WTC11 (cell line): ENCODE measurements around the gene DCAF4L1. TPM values are rescaled to one million over a fixed set of nuclear protein-coding genes. Genes with fewer than 3 reads are reported as not detected.
A peak's percentile ranks its signal among the peaks of the same experiment; 100 is the strongest.

Experiments used
- AR ChIP-seq: fragments of 250-450 bp; sonication (Bioruptor Pico); IDR thresholded peaks from 2 replicates; pipeline ENCODE4 v1.9.0; 2021; ENCODE audit warnings: mild to moderate bottlenecking
- CBFB ChIP-seq: sonication (generic); formaldehyde crosslinking; IDR thresholded peaks from 2 replicates; pipeline ENCODE4 v1.8.1; 2022; ENCODE audit warnings: mild to moderate bottlenecking, low read depth, missing genetic modification reagents
- CDX4 ChIP-seq: fragments of 250-450 bp; sonication (Bioruptor Pico); IDR thresholded peaks from 2 replicates; pipeline ENCODE4 v1.9.0; 2021; ENCODE audit warnings: moderate library complexity, mild to moderate bottlenecking, inconsistent platforms, borderline replicate concordance
- CREB1 ChIP-seq: sonication (generic); formaldehyde crosslinking; IDR thresholded peaks from 2 replicates; pipeline ENCODE4 v1.8.0; 2023; ENCODE audit warnings: mild to moderate bottlenecking, missing genetic modification reagents
- ELF4 ChIP-seq: sonication (generic); formaldehyde crosslinking; IDR thresholded peaks from 2 replicates; pipeline ENCODE4 v1.8.1; 2022; ENCODE audit warnings: low read depth, mild to moderate bottlenecking, moderate library complexity, missing genetic modification reagents
- GABPB1 ChIP-seq: sonication (generic); formaldehyde crosslinking; IDR thresholded peaks from 2 replicates; pipeline ENCODE4 v1.8.1; 2023; ENCODE audit warnings: mild to moderate bottlenecking, missing genetic modification reagents
- GRHL2 ChIP-seq: fragments of 250-450 bp; sonication (Bioruptor Pico); IDR thresholded peaks from 2 replicates; pipeline ENCODE4 v1.8.0; 2022; ENCODE audit warnings: mild to moderate bottlenecking, moderate library complexity; ENCODE audit not compliant: insufficient replicate concordance, severe bottlenecking
- GTF2I ChIP-seq: fragments of 250-450 bp; sonication (Bioruptor Pico); conservative IDR thresholded peaks from 2 replicates; pipeline ENCODE4 v1.4.0; 2021; ENCODE audit warnings: mild to moderate bottlenecking
- MLX ChIP-seq: sonication (generic); formaldehyde crosslinking; IDR thresholded peaks from 2 replicates; pipeline ENCODE4 v1.8.1; 2023; ENCODE audit warnings: mild to moderate bottlenecking, missing genetic modification reagents, moderate library complexity
- MXD4 ChIP-seq: fragments of 250-450 bp; sonication (Bioruptor Pico); IDR thresholded peaks from 2 replicates; pipeline ENCODE4 v1.8.0; 2021; ENCODE audit warnings: mild to moderate bottlenecking, moderate library complexity, borderline replicate concordance
- NFYB ChIP-seq: sonication (generic); formaldehyde crosslinking; conservative IDR thresholded peaks from 2 replicates; pipeline ENCODE4 v1.8.0; 2022; ENCODE audit warnings: low read depth, missing genetic modification reagents
- NR3C1 ChIP-seq: sonication (generic); formaldehyde crosslinking; conservative IDR thresholded peaks from 2 replicates; pipeline ENCODE4 v1.8.1; 2023; ENCODE audit warnings: low read depth, mild to moderate bottlenecking, missing genetic modification reagents
- RELA ChIP-seq: sonication (generic); formaldehyde crosslinking; IDR thresholded peaks from 2 replicates; pipeline ENCODE4 v1.8.1; 2022; ENCODE audit warnings: missing genetic modification reagents, mild to moderate bottlenecking, borderline replicate concordance
- TCF7 ChIP-seq: sonication (generic); formaldehyde crosslinking; IDR thresholded peaks from 2 replicates; pipeline ENCODE4 v1.8.0; 2022; ENCODE audit warnings: mild to moderate bottlenecking, low read depth, missing genetic modification reagents, moderate library complexity
- TEAD1 ChIP-seq: sonication (generic); formaldehyde crosslinking; IDR thresholded peaks from 2 replicates; pipeline ENCODE4 v1.8.0; 2022; ENCODE audit warnings: mild to moderate bottlenecking, missing genetic modification reagents
- ZBTB21 ChIP-seq: sonication (generic); formaldehyde crosslinking; IDR thresholded peaks from 2 replicates; pipeline ENCODE4 v1.8.1; 2023; ENCODE audit warnings: mild to moderate bottlenecking, missing genetic modification reagents, borderline replicate concordance
- ZNF138 ChIP-seq: sonication (generic); formaldehyde crosslinking; conservative IDR thresholded peaks from 2 replicates; pipeline ENCODE4 v1.8.1; 2022; ENCODE audit warnings: mild to moderate bottlenecking, moderate library complexity, missing genetic modification reagents
- ZNF219 ChIP-seq: sonication (generic); formaldehyde crosslinking; IDR thresholded peaks from 2 replicates; pipeline ENCODE4 v1.8.0; 2023; ENCODE audit warnings: missing genetic modification reagents, mild to moderate bottlenecking, borderline replicate concordance
- ZNF317 ChIP-seq: sonication (generic); formaldehyde crosslinking; IDR thresholded peaks from 2 replicates; pipeline ENCODE4 v1.8.1; 2023; ENCODE audit warnings: low read depth, mild to moderate bottlenecking, moderate library complexity, missing genetic modification reagents, borderline replicate concordance
- ZNF423 ChIP-seq: fragments of 250-450 bp; sonication (Bioruptor Pico); IDR thresholded peaks from 2 replicates; pipeline ENCODE4 v2.1.2; 2022; ENCODE audit warnings: mild to moderate bottlenecking, moderate library complexity
- total RNA-seq: library from RNA; stranded (reverse); gene quantifications from 3 replicates; pipeline ENCODE4 v1.2.3, GENCODE V29; 2021
- TF ChIP-seq, protein P1 (sequence below): fragments of 250-450 bp; sonication (Bioruptor Pico); IDR thresholded peaks from 2 replicates; pipeline ENCODE4 v1.9.0; 2021; ENCODE audit warnings: mild to moderate bottlenecking, borderline replicate concordance
- TF ChIP-seq, protein P2 (sequence below): sonication (generic); formaldehyde crosslinking; IDR thresholded peaks from 2 replicates; pipeline ENCODE4 v1.8.0; 2022; ENCODE audit warnings: mild to moderate bottlenecking, missing genetic modification reagents
- TF ChIP-seq, protein P3 (sequence below): sonication (generic); formaldehyde crosslinking; IDR thresholded peaks from 2 replicates; pipeline ENCODE4 v1.8.1; 2022; ENCODE audit warnings: missing genetic modification reagents, borderline replicate concordance
- TF ChIP-seq, protein P4 (sequence below): sonication (generic); formaldehyde crosslinking; conservative IDR thresholded peaks from 2 replicates; pipeline ENCODE4 v1.8.1; 2022; ENCODE audit warnings: mild to moderate bottlenecking, missing genetic modification reagents
- TF ChIP-seq, protein P5 (sequence below): fragments of 250-450 bp; sonication (Bioruptor Pico); IDR thresholded peaks from 2 replicates; pipeline ENCODE4 v1.9.0; 2021; ENCODE audit warnings: mild to moderate bottlenecking

Gene DCAF4L1
- total RNA-seq, 1 experiment from 2014 or later, result 0.31 TPM

DNA sequence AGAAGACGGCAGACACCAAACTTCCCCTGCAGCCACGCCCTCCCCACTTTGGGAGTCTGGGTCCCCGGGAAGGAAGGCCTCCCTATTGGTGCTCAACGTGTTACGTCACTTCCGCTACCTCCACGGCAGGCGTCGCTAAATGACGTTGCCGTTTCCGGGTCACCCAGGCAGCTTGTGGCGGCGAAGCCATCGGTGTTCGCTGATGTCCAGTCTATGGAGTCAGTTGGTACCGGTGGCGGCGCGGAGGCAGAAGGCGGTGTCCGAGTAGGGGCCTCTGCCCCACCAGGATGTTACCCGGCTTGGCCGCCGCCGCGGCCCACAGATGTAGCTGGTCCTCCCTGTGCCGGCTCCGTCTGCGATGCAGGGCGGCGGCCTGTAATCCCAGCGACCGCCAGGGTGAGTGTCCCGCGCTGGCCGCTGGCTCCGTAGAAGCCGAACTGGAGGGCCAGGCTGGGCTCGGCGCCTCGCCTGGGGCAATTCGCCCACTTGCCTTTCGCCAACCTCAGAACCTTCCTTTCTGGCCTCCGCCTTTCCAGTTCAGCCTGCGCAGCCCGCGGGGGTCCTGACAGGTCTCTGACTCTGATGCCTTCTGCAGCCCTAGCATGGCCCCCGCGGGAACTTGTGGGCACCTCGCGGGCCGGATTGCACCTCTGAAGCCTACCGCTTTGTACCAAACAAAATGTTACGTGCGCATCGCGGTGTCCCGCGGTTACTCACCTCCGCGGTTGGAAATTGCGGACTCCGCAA, 9.0 kb downstream of the DCAF4L1 start, which contains the start of gene SLC30A9 (continued):
- TF ChIP-seq, protein P1, sequence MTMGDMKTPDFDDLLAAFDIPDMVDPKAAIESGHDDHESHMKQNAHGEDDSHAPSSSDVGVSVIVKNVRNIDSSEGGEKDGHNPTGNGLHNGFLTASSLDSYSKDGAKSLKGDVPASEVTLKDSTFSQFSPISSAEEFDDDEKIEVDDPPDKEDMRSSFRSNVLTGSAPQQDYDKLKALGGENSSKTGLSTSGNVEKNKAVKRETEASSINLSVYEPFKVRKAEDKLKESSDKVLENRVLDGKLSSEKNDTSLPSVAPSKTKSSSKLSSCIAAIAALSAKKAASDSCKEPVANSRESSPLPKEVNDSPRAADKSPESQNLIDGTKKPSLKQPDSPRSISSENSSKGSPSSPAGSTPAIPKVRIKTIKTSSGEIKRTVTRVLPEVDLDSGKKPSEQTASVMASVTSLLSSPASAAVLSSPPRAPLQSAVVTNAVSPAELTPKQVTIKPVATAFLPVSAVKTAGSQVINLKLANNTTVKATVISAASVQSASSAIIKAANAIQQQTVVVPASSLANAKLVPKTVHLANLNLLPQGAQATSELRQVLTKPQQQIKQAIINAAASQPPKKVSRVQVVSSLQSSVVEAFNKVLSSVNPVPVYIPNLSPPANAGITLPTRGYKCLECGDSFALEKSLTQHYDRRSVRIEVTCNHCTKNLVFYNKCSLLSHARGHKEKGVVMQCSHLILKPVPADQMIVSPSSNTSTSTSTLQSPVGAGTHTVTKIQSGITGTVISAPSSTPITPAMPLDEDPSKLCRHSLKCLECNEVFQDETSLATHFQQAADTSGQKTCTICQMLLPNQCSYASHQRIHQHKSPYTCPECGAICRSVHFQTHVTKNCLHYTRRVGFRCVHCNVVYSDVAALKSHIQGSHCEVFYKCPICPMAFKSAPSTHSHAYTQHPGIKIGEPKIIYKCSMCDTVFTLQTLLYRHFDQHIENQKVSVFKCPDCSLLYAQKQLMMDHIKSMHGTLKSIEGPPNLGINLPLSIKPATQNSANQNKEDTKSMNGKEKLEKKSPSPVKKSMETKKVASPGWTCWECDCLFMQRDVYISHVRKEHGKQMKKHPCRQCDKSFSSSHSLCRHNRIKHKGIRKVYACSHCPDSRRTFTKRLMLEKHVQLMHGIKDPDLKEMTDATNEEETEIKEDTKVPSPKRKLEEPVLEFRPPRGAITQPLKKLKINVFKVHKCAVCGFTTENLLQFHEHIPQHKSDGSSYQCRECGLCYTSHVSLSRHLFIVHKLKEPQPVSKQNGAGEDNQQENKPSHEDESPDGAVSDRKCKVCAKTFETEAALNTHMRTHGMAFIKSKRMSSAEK (CRISPR knock-in tag), result no peak
- TF ChIP-seq RELA, result no peak
- peak; percentile 69; the same call in 1 of the 2 replicates for TF ChIP-seq CREB1
- TF ChIP-seq AR (CRISPR knock-in tag), result no peak
- TF ChIP-seq MXD4 (CRISPR knock-in tag), result no peak
- TF ChIP-seq, protein P2, sequence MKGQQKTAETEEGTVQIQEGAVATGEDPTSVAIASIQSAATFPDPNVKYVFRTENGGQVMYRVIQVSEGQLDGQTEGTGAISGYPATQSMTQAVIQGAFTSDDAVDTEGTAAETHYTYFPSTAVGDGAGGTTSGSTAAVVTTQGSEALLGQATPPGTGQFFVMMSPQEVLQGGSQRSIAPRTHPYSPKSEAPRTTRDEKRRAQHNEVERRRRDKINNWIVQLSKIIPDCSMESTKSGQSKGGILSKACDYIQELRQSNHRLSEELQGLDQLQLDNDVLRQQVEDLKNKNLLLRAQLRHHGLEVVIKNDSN (CRISPR knock-in tag), result no peak
- TF ChIP-seq ZNF423 (CRISPR knock-in tag), result no peak
- TF ChIP-seq, protein P3, sequence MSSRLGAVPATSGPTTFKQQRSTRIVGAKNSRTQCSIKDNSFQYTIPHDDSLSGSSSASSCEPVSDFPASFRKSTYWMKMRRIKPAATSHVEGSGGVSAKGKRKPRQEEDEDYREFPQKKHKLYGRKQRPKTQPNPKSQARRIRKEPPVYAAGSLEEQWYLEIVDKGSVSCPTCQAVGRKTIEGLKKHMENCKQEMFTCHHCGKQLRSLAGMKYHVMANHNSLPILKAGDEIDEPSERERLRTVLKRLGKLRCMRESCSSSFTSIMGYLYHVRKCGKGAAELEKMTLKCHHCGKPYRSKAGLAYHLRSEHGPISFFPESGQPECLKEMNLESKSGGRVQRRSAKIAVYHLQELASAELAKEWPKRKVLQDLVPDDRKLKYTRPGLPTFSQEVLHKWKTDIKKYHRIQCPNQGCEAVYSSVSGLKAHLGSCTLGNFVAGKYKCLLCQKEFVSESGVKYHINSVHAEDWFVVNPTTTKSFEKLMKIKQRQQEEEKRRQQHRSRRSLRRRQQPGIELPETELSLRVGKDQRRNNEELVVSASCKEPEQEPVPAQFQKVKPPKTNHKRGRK (CRISPR knock-in tag), result no peak
- TF ChIP-seq TCF7, result no peak
- no peak for TF ChIP-seq NR3C1 (CRISPR knock-in tag)
- no peak for TF ChIP-seq ZNF317
- TF ChIP-seq, protein P4, sequence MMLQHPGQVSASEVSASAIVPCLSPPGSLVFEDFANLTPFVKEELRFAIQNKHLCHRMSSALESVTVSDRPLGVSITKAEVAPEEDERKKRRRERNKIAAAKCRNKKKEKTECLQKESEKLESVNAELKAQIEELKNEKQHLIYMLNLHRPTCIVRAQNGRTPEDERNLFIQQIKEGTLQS (CRISPR knock-in tag), result no peak
- TF ChIP-seq GTF2I (CRISPR knock-in tag), result no peak
- 0 out of 2 replicates have a peak, but pooled peaks have one; percentile 31 for TF ChIP-seq CBFB (CRISPR knock-in tag)
- no peak for TF ChIP-seq TEAD1 (CRISPR knock-in tag)
- peak; percentile 83 for TF ChIP-seq GABPB1 (CRISPR knock-in tag)
- no peak for TF ChIP-seq GRHL2 (CRISPR knock-in tag)
- TF ChIP-seq, protein P5, sequence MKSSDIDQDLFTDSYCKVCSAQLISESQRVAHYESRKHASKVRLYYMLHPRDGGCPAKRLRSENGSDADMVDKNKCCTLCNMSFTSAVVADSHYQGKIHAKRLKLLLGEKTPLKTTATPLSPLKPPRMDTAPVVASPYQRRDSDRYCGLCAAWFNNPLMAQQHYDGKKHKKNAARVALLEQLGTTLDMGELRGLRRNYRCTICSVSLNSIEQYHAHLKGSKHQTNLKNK (CRISPR knock-in tag), result no peak
- TF ChIP-seq MLX, result no peak
- no peak for TF ChIP-seq ZNF219
- TF ChIP-seq ELF4 (CRISPR knock-in tag), result no peak
- TF ChIP-seq ZNF138, result peak; percentile 68; the same call in 1 of the 2 replicates
- no peak for TF ChIP-seq CDX4 (CRISPR knock-in tag)
- TF ChIP-seq NFYB (CRISPR knock-in tag), result peak; percentile 51
- TF ChIP-seq ZBTB21 (CRISPR knock-in tag), result peak; percentile 97
